NCI-H748 (cell line): ENCODE results near the gene GBE1.

Experiments used
- DNase-seq: peaks from one replicate; lab custom pipeline; 2025; ENCODE audit not compliant: unreplicated experiment; lab: John Stamatoyannopoulos, UW

GBE1 gene

GRCh38 chr3:81472600-81473362, 288.7 kb downstream of the GBE1 start:
- no peak for DNase-seq

- DNase-seq, result no peak
Measured at GRCh38 chr3:81470524-81471278, 290.7 kb downstream of the GBE1 start.

GRCh38 chr3:81468391-81468790, 293.1 kb downstream of the GBE1 start:
- DNase-seq, result no peak

- DNase-seq, result no peak
Measured at GRCh38 chr3:81466201-81466560, 295.3 kb downstream of the GBE1 start.

GRCh38 chr3:81465510-81466200, 295.8 kb downstream of the GBE1 start:
- no peak for DNase-seq

- DNase-seq, result no peak
Measured at GRCh38 chr3:81463781-81464180, 297.7 kb downstream of the GBE1 start.

- no peak for DNase-seq
Measured at GRCh38 chr3:81462921-81463320, 298.5 kb downstream of the GBE1 start.

GRCh38 chr3:81459733-81460132, 301.7 kb downstream of the GBE1 start:
- no peak for DNase-seq

- DNase-seq, result no peak
Measured at GRCh38 chr3:81452418-81452817, 309.0 kb downstream of the GBE1 start.

GRCh38 chr3:81451611-81452010, 309.8 kb downstream of the GBE1 start:
- no peak for DNase-seq

- DNase-seq, result no peak
Measured at GRCh38 chr3:81451140-81451539, 310.3 kb downstream of the GBE1 start.

- no peak for DNase-seq
Measured at GRCh38 chr3:81446806-81447205, 314.6 kb downstream of the GBE1 start.

- DNase-seq, result no peak
Measured at GRCh38 chr3:81445712-81446111, 315.7 kb downstream of the GBE1 start.

GRCh38 chr3:81444817-81445460, 316.5 kb downstream of the GBE1 start:
- no peak for DNase-seq

- no peak for DNase-seq
Measured at GRCh38 chr3:81443958-81444357, 317.5 kb downstream of the GBE1 start.

GRCh38 chr3:81443457-81443782, 318.0 kb downstream of the GBE1 start:
- DNase-seq, result no peak

GRCh38 chr3:81442758-81443456, 318.5 kb downstream of the GBE1 start:
- no peak for DNase-seq

- DNase-seq, result no peak
Measured at GRCh38 chr3:81440661-81441060, 320.8 kb downstream of the GBE1 start.
